Stimulated activated CD4-positive, alpha-beta T cell treated with anti-CD3 and anti-CD28 coated beads, Interleukin-2, amount 100 ng/mL, for 4 hours (primary cell): ENCODE measurements around the gene NOL8.

ENCODE experiments used
- DNase-seq: peaks from one replicate; pipeline ENCODE4 v3.0.0-alpha.2; 2020; ENCODE audit warnings: low read depth

Gene NOL8

GRCh38 chr9:92263131-92263530 lies 62.0 kb downstream of the NOL8 start:
- DNase-seq: no peak

- no peak for DNase-seq
Observed at GRCh38 chr9:92257327-92257726, 67.8 kb downstream of the NOL8 start.

- no peak for DNase-seq
Observed at GRCh38 chr9:92254381-92255337, 70.5 kb downstream of the NOL8 start.

GRCh38 chr9:92253656-92254055 lies 71.5 kb downstream of the NOL8 start:
- DNase-seq: no peak

GRCh38 chr9:92247981-92248380 lies 77.2 kb downstream of the NOL8 start:
- DNase-seq: no peak
